Activated B cell treated with CpG ODN at 0.5 μM for 24 hours (primary cell): ENCODE results near the gene ERCC3. TPM values are rescaled to one million over a fixed set of nuclear protein-coding genes. Genes with fewer than 3 reads are reported as not detected.

Source experiments
- ATAC-seq: fragments of 200-7000 bp; cut with Tn5 transposase; one replicate; pipeline ENCODE4 v1.10.0; 2021; ENCODE audit warnings: low read depth, mild to moderate bottlenecking, moderate library complexity
- CTCF ChIA-PET: fragments of 350-600 bp; sonication (Branson Sonifier 250); formaldehyde crosslinking; loops from one replicate; lab custom pipeline; 2021; ENCODE audit warnings: antibody characterized with exemption; lab: Charles Lee
- POLR2A ChIA-PET: fragments of 350-600 bp; sonication (Branson Sonifier 250); formaldehyde crosslinking; loops from one replicate; lab custom pipeline; 2021; ENCODE audit warnings: antibody characterized with exemption; lab: Charles Lee
- DNase-seq: peaks from one replicate; pipeline ENCODE4 v3.0.0; 2022
- H3K27ac Mint-ChIP-seq: one replicate; pipeline ENCODE4 v1.8.0; 2020; ENCODE audit warnings: mixed read lengths
- H3K27me3 Mint-ChIP-seq: one replicate; pipeline ENCODE4 v1.8.0; 2021; ENCODE audit warnings: mixed read lengths
- H3K36me3 Mint-ChIP-seq: one replicate; pipeline ENCODE4 v1.8.0; 2021; ENCODE audit warnings: low read depth, mixed read lengths
- H3K4me1 Mint-ChIP-seq: one replicate; pipeline ENCODE4 v1.8.0; 2021; ENCODE audit warnings: mixed read lengths
- H3K4me3 Mint-ChIP-seq: one replicate; pipeline ENCODE4 v1.8.0; 2020; ENCODE audit warnings: mild to moderate bottlenecking, mixed read lengths
- H3K9me3 Mint-ChIP-seq: one replicate; pipeline ENCODE4 v1.8.0; 2020; ENCODE audit warnings: mixed read lengths
- intact Hi-C: fragments of 100-400 bp; cut with micrococcal nuclease; formaldehyde crosslinking; loops from one replicate; pipeline ENCODE4 v1.15.1; 2024
- total RNA-seq: library from RNA; stranded (reverse); gene quantifications from 2 replicates; pipeline ENCODE4 v1.2.3, GENCODE V29; 2022
- TF ChIP-seq, protein P1 (sequence below): fragments of 200-600 bp; IDR thresholded peaks from one replicate; pipeline ENCODE4 v1.8.0; 2022; ENCODE audit warnings: antibody characterized with exemption, mild to moderate bottlenecking

ERCC3 gene
- total RNA-seq, 1 donor from 2014 or later: 65.6 TPM

DNA sequence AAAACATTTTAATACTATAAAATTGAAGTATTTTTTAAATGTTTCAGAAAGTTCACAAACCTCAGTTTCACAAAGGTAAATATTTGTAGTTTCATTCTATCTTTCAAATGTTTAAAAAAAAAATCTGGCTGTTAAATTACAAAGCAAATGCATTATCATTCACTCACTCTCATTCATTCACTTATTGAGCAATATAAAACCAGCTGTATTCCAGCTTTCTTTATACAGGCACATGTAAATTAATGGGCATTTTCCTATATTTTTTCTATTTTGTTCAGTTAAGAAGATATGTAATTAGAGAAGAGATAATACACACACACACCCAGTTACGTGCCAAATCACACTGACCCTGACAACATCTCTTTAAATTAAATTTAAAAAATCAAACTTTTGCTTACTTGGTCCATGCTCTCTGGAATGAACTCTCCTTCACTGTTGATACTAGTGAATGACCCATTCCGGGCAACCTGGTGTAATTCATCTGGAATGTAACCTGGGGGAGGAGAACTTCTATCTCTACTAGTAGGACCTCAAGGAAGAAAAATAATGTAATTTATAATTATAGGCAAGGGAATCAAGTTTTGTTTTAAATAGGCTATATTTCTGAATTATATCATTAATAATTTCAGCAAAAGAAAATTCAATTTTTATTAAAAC is 32.5 kb upstream of the ERCC3 start:
- POLR2A ChIA-PET: no interaction called here
- CTCF ChIA-PET: interaction anchor here (4.0 kb wide), 1 partner anchor 153 kb away, joined by 59 read pairs; no protein-coding TSS in a partner anchor

DNA sequence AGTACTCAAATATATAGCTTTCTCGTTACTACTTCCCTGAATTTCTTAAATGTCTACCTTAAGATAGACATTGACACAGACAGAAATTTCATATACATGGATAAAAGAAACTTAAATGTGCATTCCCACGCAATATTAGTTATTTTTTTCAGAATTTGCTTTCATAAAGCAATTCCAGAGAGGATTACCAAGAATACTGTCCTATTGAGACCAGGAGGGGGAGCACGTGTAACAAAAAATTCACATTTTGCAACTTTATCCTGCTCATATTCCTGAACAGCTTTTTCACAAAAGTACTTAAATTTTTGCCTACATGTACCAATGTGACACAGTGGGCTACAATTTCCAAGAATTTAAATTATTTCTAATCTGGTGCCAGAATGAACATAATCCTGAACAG is 30.7 kb upstream of the ERCC3 start:
- Mint-ChIP-seq H3K4me1 (no peaks in the 10 kb centered on the region), H3K36me3 (peaks cover 77% of the 10 kb centered on the region), H3K27me3 (no peaks in the 10 kb centered on the region), H3K4me3 (no peak overlapping the region), H3K9me3 (peaks cover 8% of the 10 kb centered on the region), H3K27ac (no peak overlapping the region)
- TF ChIP-seq, protein P1, sequence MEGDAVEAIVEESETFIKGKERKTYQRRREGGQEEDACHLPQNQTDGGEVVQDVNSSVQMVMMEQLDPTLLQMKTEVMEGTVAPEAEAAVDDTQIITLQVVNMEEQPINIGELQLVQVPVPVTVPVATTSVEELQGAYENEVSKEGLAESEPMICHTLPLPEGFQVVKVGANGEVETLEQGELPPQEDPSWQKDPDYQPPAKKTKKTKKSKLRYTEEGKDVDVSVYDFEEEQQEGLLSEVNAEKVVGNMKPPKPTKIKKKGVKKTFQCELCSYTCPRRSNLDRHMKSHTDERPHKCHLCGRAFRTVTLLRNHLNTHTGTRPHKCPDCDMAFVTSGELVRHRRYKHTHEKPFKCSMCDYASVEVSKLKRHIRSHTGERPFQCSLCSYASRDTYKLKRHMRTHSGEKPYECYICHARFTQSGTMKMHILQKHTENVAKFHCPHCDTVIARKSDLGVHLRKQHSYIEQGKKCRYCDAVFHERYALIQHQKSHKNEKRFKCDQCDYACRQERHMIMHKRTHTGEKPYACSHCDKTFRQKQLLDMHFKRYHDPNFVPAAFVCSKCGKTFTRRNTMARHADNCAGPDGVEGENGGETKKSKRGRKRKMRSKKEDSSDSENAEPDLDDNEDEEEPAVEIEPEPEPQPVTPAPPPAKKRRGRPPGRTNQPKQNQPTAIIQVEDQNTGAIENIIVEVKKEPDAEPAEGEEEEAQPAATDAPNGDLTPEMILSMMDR: no peak
- intact Hi-C loops: loop anchor here (1.0 kb wide), 1 partner anchor 155 kb away; no protein-coding TSS in a partner anchor
- ChIA-PET POLR2A (no interaction called here), CTCF (interaction anchor here (1.0 to 4.0 kb wide), 5 partner anchors 89 to 157 kb away, joined by 3 to 59 read pairs (median 7); no protein-coding TSS in a partner anchor)
- DNase-seq (no peak), ATAC-seq (no peak)

More for the DNA sequence above, 32.5 kb upstream of the ERCC3 start:
- intact Hi-C loops: no loop called here
- no peak overlapping the region for H3K4me3 Mint-ChIP-seq
- ATAC-seq (no peak), DNase-seq (no peak)
- H3K27ac Mint-ChIP-seq: no peak overlapping the region
- H3K4me1 Mint-ChIP-seq: peaks cover 3% of the 10 kb centered on the region
- no peaks in the 10 kb centered on the region for H3K27me3 Mint-ChIP-seq
- H3K9me3 Mint-ChIP-seq: no peaks in the 10 kb centered on the region
- H3K36me3 Mint-ChIP-seq: peaks cover 73% of the 10 kb centered on the region
- TF ChIP-seq, protein P1: no peak

DNA sequence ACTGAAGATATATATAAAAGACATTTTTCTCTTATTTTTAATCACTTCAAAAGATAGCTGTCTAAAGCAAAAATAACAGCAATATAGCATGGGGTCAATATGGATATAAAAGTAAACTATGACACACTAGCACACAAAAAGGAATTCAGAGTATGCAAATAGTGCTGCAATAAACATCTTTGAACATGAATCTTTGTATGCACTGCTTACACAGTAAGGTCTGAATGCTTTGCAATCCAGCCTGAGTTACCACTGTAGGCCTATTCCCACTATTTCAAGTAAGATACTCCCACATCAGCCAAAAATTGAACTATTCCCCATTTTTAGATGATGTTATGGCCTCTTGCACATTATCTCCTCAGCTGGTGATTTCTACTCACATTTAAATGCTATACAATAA is 27.4 kb upstream of the ERCC3 start:
- Mint-ChIP-seq H3K36me3 (peaks cover 81% of the 10 kb centered on the region), H3K4me1 (no peaks in the 10 kb centered on the region), H3K9me3 (peaks cover 8% of the 10 kb centered on the region), H3K27ac (no peak overlapping the region), H3K4me3 (no peak overlapping the region), H3K27me3 (no peaks in the 10 kb centered on the region)
- CTCF ChIA-PET: interaction anchor here (1.3 kb wide), 1 partner anchor 158 kb away, joined by 3 read pairs; no protein-coding TSS in a partner anchor
- intact Hi-C loops: no loop called here
- TF ChIP-seq, protein P1: no peak
- no peak for DNase-seq
- no peak for ATAC-seq
- POLR2A ChIA-PET: no interaction called here

DNA sequence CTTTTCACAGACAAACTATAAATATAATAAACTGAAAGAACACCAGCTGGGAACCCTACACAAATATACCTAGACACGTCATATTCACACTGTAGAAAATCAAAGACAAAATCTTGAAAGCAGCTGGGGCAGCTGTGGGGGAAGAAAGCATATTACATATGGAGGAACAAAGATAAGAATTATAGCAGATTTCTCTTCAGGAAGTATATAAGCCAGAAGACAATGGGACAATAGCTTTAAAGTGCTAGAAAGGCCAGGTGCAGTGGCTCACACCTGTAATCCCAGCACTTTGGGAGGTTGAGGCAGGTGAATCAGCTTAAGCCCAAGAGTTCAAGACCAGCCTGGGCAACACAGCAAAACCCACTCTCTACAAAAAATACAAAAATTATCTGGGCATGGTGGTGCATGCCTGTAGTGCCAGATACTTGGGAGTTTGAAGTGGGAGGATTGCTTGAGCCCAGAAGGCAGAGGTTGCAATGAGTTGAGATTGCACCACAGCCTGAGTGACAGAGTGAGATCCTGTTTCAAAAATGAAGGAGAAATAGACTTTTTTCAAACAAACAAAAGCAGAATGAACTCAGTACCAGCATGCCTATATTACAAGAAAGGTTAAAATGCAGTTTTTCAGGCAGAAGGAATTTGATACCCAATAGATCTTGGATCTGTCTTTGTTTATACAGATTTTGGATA is 26.8 kb upstream of the ERCC3 start:
- H3K4me1 Mint-ChIP-seq: no peaks in the 10 kb centered on the region
- intact Hi-C loops: no loop called here
- no peak overlapping the region for H3K27ac Mint-ChIP-seq
- no peaks in the 10 kb centered on the region for H3K27me3 Mint-ChIP-seq
- TF ChIP-seq, protein P1: no peak
- H3K9me3 Mint-ChIP-seq: peaks cover 8% of the 10 kb centered on the region
- ChIA-PET POLR2A (no interaction called here), CTCF (interaction anchor here (1.3 kb wide), 1 partner anchor 159 kb away, joined by 3 read pairs; no protein-coding TSS in a partner anchor)
- no peak overlapping the region for H3K4me3 Mint-ChIP-seq
- peaks cover 81% of the 10 kb centered on the region for H3K36me3 Mint-ChIP-seq
- ATAC-seq: no peak
- no peak for DNase-seq

DNA sequence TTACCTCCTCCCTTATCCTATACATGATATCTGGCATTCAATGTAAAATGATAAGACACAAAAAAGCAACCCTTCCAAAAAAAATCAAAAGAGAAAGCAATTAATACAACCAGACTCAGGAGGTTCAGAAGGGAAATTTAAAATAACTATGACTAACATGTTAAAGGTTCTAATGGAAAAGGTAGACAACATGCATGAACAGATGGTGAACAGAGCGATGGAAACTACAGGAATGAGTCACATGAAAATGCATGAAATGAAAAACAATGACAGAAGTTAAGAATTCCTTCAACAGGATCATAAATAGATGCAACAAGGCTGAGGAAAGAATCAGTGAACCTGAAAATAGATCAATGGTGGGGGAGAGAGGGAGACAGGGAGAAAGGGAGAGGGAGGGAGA is 26.1 kb upstream of the ERCC3 start:
- no peak for DNase-seq
- ATAC-seq: no peak
- ChIA-PET POLR2A (interaction anchor here (0.7 kb wide), 1 partner anchor 518 kb away, joined by 11 read pairs; no protein-coding TSS in a partner anchor), CTCF (interaction anchor here (1.3 kb wide), 1 partner anchor 159 kb away, joined by 3 read pairs; no protein-coding TSS in a partner anchor)
- no peaks in the 10 kb centered on the region for H3K27me3 Mint-ChIP-seq
- H3K4me3 Mint-ChIP-seq: no peak overlapping the region
- TF ChIP-seq, protein P1: no peak
- H3K36me3 Mint-ChIP-seq: peaks cover 81% of the 10 kb centered on the region
- intact Hi-C loops: no loop called here
- H3K27ac Mint-ChIP-seq: no peak overlapping the region
- peaks cover 8% of the 10 kb centered on the region for H3K9me3 Mint-ChIP-seq
- H3K4me1 Mint-ChIP-seq: no peaks in the 10 kb centered on the region
